GM23338 (cell line): Measurements from ENCODE around the gene UBE3B. TPM values are rescaled to one million over a fixed set of nuclear protein-coding genes. Genes with fewer than 3 reads are reported as not detected.

Experiments used
- ATAC-seq: fragments of 200-7000 bp; cut with Tn5 transposase; 3 replicates; pipeline ENCODE4 v1.9.1; 2020
- DNase-seq: peaks from one replicate; pipeline ENCODE4 v3.0.0-alpha.2; 2015; ENCODE audit warnings: low spot score
- H2AFZ ChIP-seq: fragments of 200-600 bp; sonication (generic); 2 replicates; pipeline ENCODE4 v1.8.0; 2016; ENCODE audit warnings: antibody characterized with exemption, mild to moderate bottlenecking, moderate library complexity
- H3F3A ChIP-seq: fragments of 200-600 bp; sonication (generic); replicated peaks from 2 replicates; pipeline ENCODE4 v1.8.0; 2017; ENCODE audit warnings: antibody characterized with exemption, mixed run types, low read depth
- H3K27ac ChIP-seq: fragments of 200-600 bp; sonication (generic); 2 replicates; pipeline ENCODE4 v1.6.1; 2016; ENCODE audit warnings: low read depth
- H3K27me3 ChIP-seq: fragments of 200-600 bp; sonication (generic); 2 replicates; pipeline ENCODE4 v1.8.0; 2016; ENCODE audit warnings: mild to moderate bottlenecking, mixed run types, moderate library complexity; ENCODE audit not compliant: insufficient read depth
- H3K36me3 ChIP-seq: fragments of 200-600 bp; sonication (generic); 2 replicates; pipeline ENCODE4 v1.8.0; 2016; ENCODE audit warnings: mild to moderate bottlenecking; ENCODE audit not compliant: insufficient read depth
- H3K4me1 ChIP-seq: fragments of 200-600 bp; sonication (generic); 2 replicates; pipeline ENCODE4 v1.8.0; 2016; ENCODE audit warnings: mild to moderate bottlenecking, moderate library complexity; ENCODE audit not compliant: insufficient read depth
- H3K4me2 ChIP-seq: fragments of 200-600 bp; sonication (generic); 2 replicates; pipeline ENCODE4 v1.7.1; 2017; ENCODE audit warnings: mixed run types
- H3K4me3 ChIP-seq: fragments of 200-600 bp; sonication (generic); 2 replicates; pipeline ENCODE4 v1.6.1; 2016; ENCODE audit warnings: mixed run types
- H3K79me2 ChIP-seq: fragments of 200-600 bp; sonication (generic); replicated peaks from 2 replicates; pipeline ENCODE4 v1.8.0; 2017; ENCODE audit warnings: mild to moderate bottlenecking; ENCODE audit not compliant: insufficient read depth
- H3K9me2 ChIP-seq: fragments of 200-600 bp; sonication (generic); 2 replicates; pipeline ENCODE4 v1.8.0; 2017; ENCODE audit not compliant: insufficient read depth
- H4K20me1 ChIP-seq: fragments of 200-600 bp; sonication (generic); replicated peaks from 2 replicates; pipeline ENCODE4 v1.8.0; 2017; ENCODE audit warnings: mild to moderate bottlenecking; ENCODE audit not compliant: insufficient read depth
- H3K27ac Mint-ChIP-seq: 2 replicates; pipeline ENCODE4 v1.8.0; 2020; ENCODE audit warnings: inconsistent platforms, mild to moderate bottlenecking, moderate library complexity, mixed read lengths
- H3K27me3 Mint-ChIP-seq: 3 replicates; pipeline ENCODE4 v1.8.0; 2022; ENCODE audit warnings: low read depth, mild to moderate bottlenecking, moderate library complexity, mixed read lengths, inconsistent platforms; ENCODE audit not compliant: insufficient read depth, poor library complexity
- H3K36me3 Mint-ChIP-seq: 3 replicates; pipeline ENCODE4 v1.8.0; 2021; ENCODE audit warnings: low read depth, mild to moderate bottlenecking, inconsistent platforms, moderate library complexity, mixed read lengths
- H3K4me1 Mint-ChIP-seq: 3 replicates; pipeline ENCODE4 v1.8.0; 2020; ENCODE audit warnings: mild to moderate bottlenecking, inconsistent platforms, mixed read lengths
- H3K4me3 Mint-ChIP-seq: 3 replicates; pipeline ENCODE4 v1.8.0; 2021; ENCODE audit warnings: moderate library complexity, mild to moderate bottlenecking, inconsistent platforms, mixed read lengths
- H3K9me3 Mint-ChIP-seq: 3 replicates; pipeline ENCODE4 v1.8.0; 2020; ENCODE audit warnings: moderate library complexity, mild to moderate bottlenecking, inconsistent platforms, mixed read lengths
- EZH2 ChIP-seq: fragments of 200-600 bp; sonication (generic); IDR thresholded peaks from one replicate; pipeline ENCODE4 v1.8.0; 2017; ENCODE audit warnings: antibody characterized with exemption, mild to moderate bottlenecking, low read depth; ENCODE audit not compliant: unreplicated experiment
- EZH2phosphoT487 ChIP-seq: fragments of 200-600 bp; sonication (generic); IDR thresholded peaks from one replicate; pipeline ENCODE4 v1.8.1; 2018; ENCODE audit warnings: antibody characterized with exemption; ENCODE audit not compliant: unreplicated experiment
- NANOG ChIP-seq: IDR thresholded peaks from 2 replicates; pipeline ENCODE4 v1.6.1; 2016; ENCODE audit warnings: antibody characterized with exemption, borderline replicate concordance
- POLR2AphosphoS5 ChIP-seq: IDR thresholded peaks from 2 replicates; pipeline ENCODE4 v1.6.1; 2016; ENCODE audit warnings: antibody characterized with exemption, low read depth
- STAT1 ChIP-seq: IDR thresholded peaks from one replicate; pipeline ENCODE4 v1.6.1; 2016; ENCODE audit warnings: antibody characterized with exemption; ENCODE audit not compliant: unreplicated experiment
- ZNF331 ChIP-seq: fragments of 250-450 bp; sonication (Bioruptor Pico); IDR thresholded peaks from 2 replicates; pipeline ENCODE4 v1.5.0; 2020; ENCODE audit warnings: low read depth, mild to moderate bottlenecking, moderate library complexity
- ZNF462 ChIP-seq: fragments of 250-450 bp; sonication (Bioruptor Pico); IDR thresholded peaks from 2 replicates; pipeline ENCODE4 v1.5.0; 2020; ENCODE audit warnings: mild to moderate bottlenecking, moderate library complexity
- polyA plus RNA-seq: library from polyadenylated mRNA; unstranded; fragments of >200 nt; fragmentation: Nextera tagmentation; extraction: Ambion mirVana; gene quantifications from 2 replicates; pipeline ENCODE4 v1.2.1, GENCODE V29; 2016
- total RNA-seq: library from RNA; depleted of rRNA; stranded (reverse); fragments of >200 nt; shearing (Covaris generic); gene quantifications from 2 replicates; pipeline ENCODE4 v1.2.3, GENCODE V29; 2014
- TF ChIP-seq, protein P1 (sequence below): IDR thresholded peaks from one replicate; pipeline ENCODE4 v1.6.1; 2018; ENCODE audit warnings: antibody characterized with exemption; ENCODE audit not compliant: unreplicated experiment
- TF ChIP-seq, protein P2 (sequence below), 2 experiments: fragments of 200-600 bp in 1 of 2; sonication (generic) in 1 of 2; conservative IDR thresholded peaks; 2 replicates each; pipeline versions ENCODE4 v1.5.1 to v1.6.1; 2016 to 2017; ENCODE audit warnings: antibody characterized with exemption in 2 of 2, low read depth in 2 of 2, mild to moderate bottlenecking in 2 of 2, moderate library complexity in 1 of 2

UBE3B gene
- total and polyA plus RNA-seq, 2 experiments from 2014 or later = 20.8 TPM

DNA sequence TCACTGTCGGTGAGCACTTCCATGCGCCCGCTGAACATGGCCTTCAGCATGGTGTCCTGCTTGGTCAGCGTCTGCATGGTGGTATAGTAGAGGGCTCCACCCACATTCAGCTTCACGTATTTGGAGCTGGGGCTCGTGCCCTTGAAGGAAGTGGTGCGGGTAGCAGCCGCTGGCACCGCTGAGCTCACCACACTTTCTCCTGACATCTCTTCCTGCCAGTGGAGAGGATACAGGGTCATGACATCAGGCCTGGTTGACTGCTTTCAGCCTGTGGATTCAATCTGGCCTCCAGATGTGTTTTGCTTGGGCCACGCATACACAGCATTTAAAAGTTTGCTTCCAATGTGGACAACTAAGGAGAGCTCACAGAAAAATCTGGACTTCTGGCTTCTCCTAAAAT is 7.9 kb upstream of the UBE3B start:
- peaks cover 5% of the 10 kb centered on the region for H3K27me3 Mint-ChIP-seq
- H3K79me2 ChIP-seq = peaks cover 100% of the 10 kb centered on the region
- DNase-seq (no peak), ATAC-seq (no peak)
- peaks cover 21% of the 10 kb centered on the region for H3K4me1 ChIP-seq
- H3K36me3 ChIP-seq = no peaks in the 10 kb centered on the region; the same call in 1 of the 2 replicates
- H3F3A ChIP-seq = no peaks in the 10 kb centered on the region
- H3K4me3 ChIP-seq = no peak overlapping the region
- no peak overlapping the region for H2AFZ ChIP-seq
- H3K9me3 Mint-ChIP-seq = no peaks in the 10 kb centered on the region
- H3K4me2 ChIP-seq = no peak overlapping the region
- no peaks in the 10 kb centered on the region for H3K9me2 ChIP-seq
- peaks cover 33% of the 10 kb centered on the region for H3K4me1 Mint-ChIP-seq
- TF ChIP-seq, protein P1, sequence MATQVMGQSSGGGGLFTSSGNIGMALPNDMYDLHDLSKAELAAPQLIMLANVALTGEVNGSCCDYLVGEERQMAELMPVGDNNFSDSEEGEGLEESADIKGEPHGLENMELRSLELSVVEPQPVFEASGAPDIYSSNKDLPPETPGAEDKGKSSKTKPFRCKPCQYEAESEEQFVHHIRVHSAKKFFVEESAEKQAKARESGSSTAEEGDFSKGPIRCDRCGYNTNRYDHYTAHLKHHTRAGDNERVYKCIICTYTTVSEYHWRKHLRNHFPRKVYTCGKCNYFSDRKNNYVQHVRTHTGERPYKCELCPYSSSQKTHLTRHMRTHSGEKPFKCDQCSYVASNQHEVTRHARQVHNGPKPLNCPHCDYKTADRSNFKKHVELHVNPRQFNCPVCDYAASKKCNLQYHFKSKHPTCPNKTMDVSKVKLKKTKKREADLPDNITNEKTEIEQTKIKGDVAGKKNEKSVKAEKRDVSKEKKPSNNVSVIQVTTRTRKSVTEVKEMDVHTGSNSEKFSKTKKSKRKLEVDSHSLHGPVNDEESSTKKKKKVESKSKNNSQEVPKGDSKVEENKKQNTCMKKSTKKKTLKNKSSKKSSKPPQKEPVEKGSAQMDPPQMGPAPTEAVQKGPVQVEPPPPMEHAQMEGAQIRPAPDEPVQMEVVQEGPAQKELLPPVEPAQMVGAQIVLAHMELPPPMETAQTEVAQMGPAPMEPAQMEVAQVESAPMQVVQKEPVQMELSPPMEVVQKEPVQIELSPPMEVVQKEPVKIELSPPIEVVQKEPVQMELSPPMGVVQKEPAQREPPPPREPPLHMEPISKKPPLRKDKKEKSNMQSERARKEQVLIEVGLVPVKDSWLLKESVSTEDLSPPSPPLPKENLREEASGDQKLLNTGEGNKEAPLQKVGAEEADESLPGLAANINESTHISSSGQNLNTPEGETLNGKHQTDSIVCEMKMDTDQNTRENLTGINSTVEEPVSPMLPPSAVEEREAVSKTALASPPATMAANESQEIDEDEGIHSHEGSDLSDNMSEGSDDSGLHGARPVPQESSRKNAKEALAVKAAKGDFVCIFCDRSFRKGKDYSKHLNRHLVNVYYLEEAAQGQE = no peak
- TF ChIP-seq ZNF331 (CRISPR knock-in tag) = no peak
- no peaks in the 10 kb centered on the region for H3K27me3 ChIP-seq
- H3K4me3 Mint-ChIP-seq = no peak overlapping the region
- peak overlapping the region; percentile 14; the same call in 1 of the 2 replicates for H3K27ac Mint-ChIP-seq
- H3K36me3 Mint-ChIP-seq = peaks cover 26% of the 10 kb centered on the region
- H4K20me1 ChIP-seq = peaks cover 57% of the 10 kb centered on the region
- H3K27ac ChIP-seq = no peak overlapping the region

DNA sequence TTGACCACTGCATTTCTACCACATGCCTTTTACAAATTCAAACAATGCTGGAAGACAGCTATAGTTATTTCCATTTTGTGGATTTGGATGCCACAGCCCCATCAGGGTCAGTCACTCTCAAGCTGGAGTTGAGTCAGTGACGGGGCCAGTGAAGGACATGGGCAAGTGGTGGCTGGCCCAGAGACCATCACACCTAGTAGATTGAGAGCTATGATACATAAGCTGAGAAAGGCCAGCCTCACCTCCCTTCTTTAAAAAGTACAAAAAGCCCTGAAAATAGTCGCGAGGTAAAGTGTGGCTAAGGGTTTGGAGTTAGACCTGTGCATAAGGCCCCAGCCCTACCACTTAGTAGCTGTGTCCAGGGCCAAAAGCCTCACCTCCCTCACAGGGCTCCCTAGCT is 4.4 kb upstream of the UBE3B start:
- peaks cover 31% of the 10 kb centered on the region for H3K4me1 Mint-ChIP-seq
- Histone ChIP-seq H2AFZ (no peak overlapping the region), H4K20me1 (peaks cover 66% of the 10 kb centered on the region), H3K79me2 (peaks cover 94% of the 10 kb centered on the region), H3K27ac (no peak overlapping the region), H3K4me3 (no peak overlapping the region), H3K4me1 (peaks cover 20% of the 10 kb centered on the region), H3K4me2 (no peak overlapping the region), H3K9me2 (no peaks in the 10 kb centered on the region), H3K27me3 (no peaks in the 10 kb centered on the region), H3F3A (no peaks in the 10 kb centered on the region), H3K36me3 (no peaks in the 10 kb centered on the region; the same call in 1 of the 2 replicates)
- no peak overlapping the region for H3K27ac Mint-ChIP-seq
- no peaks in the 10 kb centered on the region for H3K9me3 Mint-ChIP-seq
- H3K4me3 Mint-ChIP-seq = no peak overlapping the region
- H3K36me3 Mint-ChIP-seq = peaks cover 22% of the 10 kb centered on the region
- ATAC-seq = no peak
- TF ChIP-seq EZH2phosphoT487 = no peak
- TF ChIP-seq EZH2 = no peak
- no peak for TF ChIP-seq STAT1
- TF ChIP-seq NANOG = no peak
- TF ChIP-seq, protein P2, sequence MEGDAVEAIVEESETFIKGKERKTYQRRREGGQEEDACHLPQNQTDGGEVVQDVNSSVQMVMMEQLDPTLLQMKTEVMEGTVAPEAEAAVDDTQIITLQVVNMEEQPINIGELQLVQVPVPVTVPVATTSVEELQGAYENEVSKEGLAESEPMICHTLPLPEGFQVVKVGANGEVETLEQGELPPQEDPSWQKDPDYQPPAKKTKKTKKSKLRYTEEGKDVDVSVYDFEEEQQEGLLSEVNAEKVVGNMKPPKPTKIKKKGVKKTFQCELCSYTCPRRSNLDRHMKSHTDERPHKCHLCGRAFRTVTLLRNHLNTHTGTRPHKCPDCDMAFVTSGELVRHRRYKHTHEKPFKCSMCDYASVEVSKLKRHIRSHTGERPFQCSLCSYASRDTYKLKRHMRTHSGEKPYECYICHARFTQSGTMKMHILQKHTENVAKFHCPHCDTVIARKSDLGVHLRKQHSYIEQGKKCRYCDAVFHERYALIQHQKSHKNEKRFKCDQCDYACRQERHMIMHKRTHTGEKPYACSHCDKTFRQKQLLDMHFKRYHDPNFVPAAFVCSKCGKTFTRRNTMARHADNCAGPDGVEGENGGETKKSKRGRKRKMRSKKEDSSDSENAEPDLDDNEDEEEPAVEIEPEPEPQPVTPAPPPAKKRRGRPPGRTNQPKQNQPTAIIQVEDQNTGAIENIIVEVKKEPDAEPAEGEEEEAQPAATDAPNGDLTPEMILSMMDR (conservative IDR thresholded peaks at IDR 0.05; ENCODE audit: low read depth in 2 of 2) = no peak
- no peak for TF ChIP-seq ZNF462 (CRISPR knock-in tag)
- no peak for TF ChIP-seq POLR2AphosphoS5
- no peak for DNase-seq
- peaks cover 8% of the 10 kb centered on the region for H3K27me3 Mint-ChIP-seq
